MG63 (cell line): ENCODE data around the gene CDC23. TPM values are rescaled to one million over a fixed set of nuclear protein-coding genes. Genes with fewer than 3 reads are reported as not detected.
"Not testable (repeated sequence)": the region's sequence is repeated elsewhere in the genome, so short reads cannot be mapped to it uniquely, and the experiment has no call there.

Experiments
- DNase-seq: peaks from one replicate; pipeline ENCODE4 v3.0.0-alpha.2; 2020
- H3K27me3 ChIP-seq: fragments of 250-450 bp; sonication (Bioruptor Pico); 2 replicates; pipeline ENCODE4 v1.5.1; 2020; ENCODE audit warnings: mild to moderate bottlenecking, moderate library complexity
- H3K36me3 ChIP-seq: fragments of 250-450 bp; sonication (Bioruptor Pico); 2 replicates; pipeline ENCODE4 v1.5.1; 2020; ENCODE audit warnings: mild to moderate bottlenecking, moderate library complexity
- H3K4me3 ChIP-seq: fragments of 250-450 bp; sonication (Bioruptor Pico); 2 replicates; pipeline ENCODE4 v1.5.1; 2020; ENCODE audit warnings: mild to moderate bottlenecking, moderate library complexity
- H3K9me3 ChIP-seq: fragments of 250-450 bp; sonication (Bioruptor Pico); 2 replicates; pipeline ENCODE4 v1.5.1; 2020; ENCODE audit warnings: mild to moderate bottlenecking, moderate library complexity
- total RNA-seq: library from RNA; depleted of rRNA; stranded (reverse); fragments of >200 nt; shearing (Covaris generic); gene quantifications from 2 replicates; pipeline ENCODE4 v1.2.3, GENCODE V29; 2014; ENCODE audit warnings: low replicate concordance

Gene CDC23
- total RNA-seq, 1 experiment from 2014 or later = 33.8 TPM

DNA sequence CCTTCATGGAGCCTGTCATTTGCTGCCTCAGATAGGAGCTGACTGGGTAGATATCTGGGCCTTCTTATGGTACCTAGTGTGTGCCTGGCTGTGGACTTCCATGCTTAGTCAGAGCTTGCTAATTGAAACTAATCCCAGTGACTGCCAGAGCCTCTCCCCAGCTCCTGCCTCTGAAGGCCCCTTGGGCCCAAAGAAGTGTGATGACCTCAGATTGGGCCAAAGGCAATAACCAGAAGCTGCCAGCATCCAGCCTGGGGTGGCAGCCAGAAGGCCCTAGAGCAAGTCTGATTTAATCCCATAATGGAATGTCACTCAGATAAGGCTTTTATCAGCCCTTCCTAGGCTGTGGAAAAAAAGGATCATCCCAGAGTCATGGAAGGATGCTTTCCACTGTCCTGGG is 17.1 kb upstream of the CDC23 start:
- no peaks in the 10 kb centered on the region for H3K36me3 ChIP-seq
- H3K27me3 ChIP-seq = peaks cover 2% of the 10 kb centered on the region; the same call in 1 of the 2 replicates
- H3K9me3 ChIP-seq = peaks cover 20% of the 10 kb centered on the region
- peak; percentile 95 for DNase-seq
- no peak overlapping the region for H3K4me3 ChIP-seq

DNA sequence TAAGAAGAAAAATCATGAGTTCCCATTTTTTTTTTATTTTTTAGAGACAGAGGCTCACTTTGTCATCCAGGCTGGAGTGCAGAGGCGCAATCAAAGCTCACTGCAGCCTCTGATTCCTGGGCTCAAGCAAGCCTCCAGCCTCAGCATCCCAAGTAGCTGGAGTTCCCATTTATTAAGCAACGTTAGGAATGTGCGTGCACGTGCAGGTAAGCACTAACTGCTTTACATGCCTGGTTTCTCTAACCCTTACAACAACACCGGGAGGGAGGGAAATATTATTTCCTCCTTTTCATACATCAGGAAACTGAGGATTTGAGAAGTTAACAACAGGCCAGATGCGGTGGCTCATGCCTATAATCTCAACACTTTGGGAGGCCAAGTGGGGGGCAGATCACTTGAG is 16.3 kb upstream of the CDC23 start:
- H3K4me3 ChIP-seq = no peak overlapping the region
- H3K27me3 ChIP-seq = peaks cover 2% of the 10 kb centered on the region; the same call in 1 of the 2 replicates
- H3K9me3 ChIP-seq = peaks cover 22% of the 10 kb centered on the region
- no peak for DNase-seq
- no peaks in the 10 kb centered on the region for H3K36me3 ChIP-seq

DNA sequence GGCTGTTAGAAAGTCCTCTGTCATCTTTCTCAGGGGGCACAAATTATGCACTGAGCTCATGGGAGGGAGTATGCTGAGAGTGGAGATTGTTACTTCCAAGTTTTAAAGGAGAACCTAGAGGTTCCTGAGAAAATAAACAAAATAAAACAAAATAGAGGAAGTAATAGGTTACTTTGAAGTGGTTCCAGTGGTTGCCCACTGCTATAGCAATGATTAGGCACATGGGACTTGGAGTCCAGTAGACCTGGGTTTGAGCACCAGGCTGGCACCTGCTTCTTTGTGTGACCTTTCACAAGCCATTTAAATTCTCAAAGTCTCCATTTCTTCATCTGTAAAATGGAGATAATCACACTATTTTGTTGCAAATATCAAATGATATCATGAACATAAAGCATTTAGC is 13.8 kb upstream of the CDC23 start:
- H3K9me3 ChIP-seq = peaks cover 22% of the 10 kb centered on the region
- DNase-seq = no peak
- H3K27me3 ChIP-seq = no peaks in the 10 kb centered on the region

DNA sequence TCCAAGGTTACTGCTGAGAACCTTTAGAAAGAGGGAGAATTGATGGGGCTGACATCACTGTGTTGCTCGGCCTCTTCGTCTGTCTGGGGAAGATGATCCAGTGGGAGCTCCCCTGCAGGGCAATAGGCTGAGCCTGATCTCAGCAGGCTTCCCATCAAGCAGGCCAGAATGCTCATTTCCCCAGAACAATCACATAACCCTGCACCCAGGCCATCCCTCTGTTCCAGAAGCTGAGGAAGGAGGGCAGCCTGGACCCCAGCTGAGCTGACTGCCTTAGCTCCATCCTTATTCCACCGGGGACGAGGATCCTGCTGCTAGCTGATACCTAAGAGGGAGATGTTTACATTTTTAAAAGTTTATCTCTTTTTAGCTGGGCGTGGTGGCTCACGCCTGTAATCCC is 11.6 kb upstream of the CDC23 start:
- Histone ChIP-seq H3K27me3 (no peaks in the 10 kb centered on the region), H3K36me3 (no peaks in the 10 kb centered on the region), H3K9me3 (peaks cover 22% of the 10 kb centered on the region), H3K4me3 (no peak overlapping the region)
- no peak for DNase-seq

More for the DNA sequence above, 13.8 kb upstream of the CDC23 start:
- Histone ChIP-seq H3K4me3 (no peak overlapping the region), H3K36me3 (no peaks in the 10 kb centered on the region)

DNA sequence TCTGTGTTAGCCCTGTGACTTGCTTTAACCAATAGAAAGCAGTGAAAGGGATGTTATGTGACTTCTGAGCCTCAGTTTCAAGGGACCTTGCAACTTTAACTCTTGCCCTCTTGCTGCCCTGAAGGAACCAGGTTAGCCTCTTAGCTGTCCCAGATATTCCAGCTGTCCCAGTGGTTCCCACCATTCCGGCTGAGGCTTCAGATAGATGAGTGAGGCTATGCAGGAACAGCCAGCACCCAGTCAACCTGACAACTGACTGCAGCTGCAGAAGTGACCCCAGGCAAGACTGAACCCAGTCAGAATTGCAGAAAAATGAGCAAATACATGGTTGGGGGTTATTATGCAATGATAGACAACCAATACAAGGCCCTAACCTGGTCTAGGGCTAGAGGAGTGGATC is 10.4 kb upstream of the CDC23 start:
- Histone ChIP-seq H3K9me3 (peaks cover 30% of the 10 kb centered on the region), H3K27me3 (no peaks in the 10 kb centered on the region), H3K4me3 (no peak overlapping the region), H3K36me3 (no peaks in the 10 kb centered on the region)
- no peak for DNase-seq

DNA sequence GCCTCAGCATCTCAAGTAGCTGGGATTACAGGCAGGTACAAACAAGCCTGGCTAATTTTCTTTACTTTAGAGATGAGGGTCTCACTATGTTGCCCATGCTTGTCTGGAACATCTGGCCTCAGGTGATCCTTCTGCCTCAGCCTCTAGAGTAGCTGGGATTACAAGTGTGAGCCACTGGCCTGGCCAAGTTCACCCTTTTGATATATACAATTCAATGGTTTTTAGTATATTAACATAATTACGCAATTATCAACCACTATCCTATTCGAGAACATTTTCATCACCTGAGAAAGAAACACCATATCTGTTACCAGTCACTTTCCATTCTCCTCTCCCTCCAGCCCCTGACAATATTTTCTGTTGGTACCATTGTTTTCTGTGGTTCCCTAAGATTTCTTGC is 3.7 kb upstream of the CDC23 start:
- H3K36me3 ChIP-seq = peaks cover 2% of the 10 kb centered on the region; the same call in 1 of the 2 replicates
- peaks cover 8% of the 10 kb centered on the region; the same call in 1 of the 2 replicates for H3K9me3 ChIP-seq
- H3K27me3 ChIP-seq = no peaks in the 10 kb centered on the region
- DNase-seq = no peak
- no peak overlapping the region for H3K4me3 ChIP-seq

DNA sequence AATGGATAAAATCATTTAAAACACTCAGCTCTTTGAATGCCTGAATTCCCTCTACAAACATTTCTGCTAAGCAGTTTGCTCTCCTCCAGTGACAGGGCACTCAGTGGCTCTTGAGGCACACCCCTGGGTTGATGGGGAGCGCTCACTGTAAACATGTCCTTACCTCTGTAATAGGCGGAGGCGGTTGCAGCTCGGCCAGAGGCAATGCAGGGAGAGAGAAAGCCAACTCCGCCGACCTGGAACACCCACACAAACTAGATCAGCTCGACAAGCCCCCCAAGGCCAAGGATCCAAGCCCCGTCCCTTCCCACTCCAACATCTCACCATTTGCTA is 329 bp downstream of the CDC23 start:
- Histone ChIP-seq H3K9me3 (no peaks in the 10 kb centered on the region), H3K36me3 (peaks cover 35% of the 10 kb centered on the region), H3K27me3 (no peaks in the 10 kb centered on the region), H3K4me3 (peak overlapping the region; percentile 89)
- peak; percentile 19 for DNase-seq

DNA sequence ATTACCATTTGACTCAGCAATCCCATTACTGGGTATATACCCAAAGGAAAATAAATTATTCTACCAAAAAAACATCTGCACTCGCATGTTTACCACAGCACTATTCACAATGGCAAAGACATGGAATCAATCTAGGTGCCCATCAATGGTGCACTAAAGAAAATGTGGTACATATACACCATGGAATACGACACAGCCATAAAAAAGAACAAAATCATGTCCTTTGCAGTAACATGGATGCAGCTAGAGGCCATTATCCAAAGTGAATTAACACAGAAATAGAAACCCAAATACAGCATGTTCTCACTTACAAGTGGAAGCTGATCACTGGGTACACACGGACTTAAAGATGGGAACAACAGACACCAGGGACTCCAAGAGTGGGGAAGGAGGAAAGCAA is 2.1 kb downstream of the CDC23 start:
- Histone ChIP-seq H3K27me3 (no peaks in the 10 kb centered on the region), H3K4me3 (no peak overlapping the region), H3K36me3 (peaks cover 43% of the 10 kb centered on the region), H3K9me3 (no peaks in the 10 kb centered on the region)
- no peak for DNase-seq

DNA sequence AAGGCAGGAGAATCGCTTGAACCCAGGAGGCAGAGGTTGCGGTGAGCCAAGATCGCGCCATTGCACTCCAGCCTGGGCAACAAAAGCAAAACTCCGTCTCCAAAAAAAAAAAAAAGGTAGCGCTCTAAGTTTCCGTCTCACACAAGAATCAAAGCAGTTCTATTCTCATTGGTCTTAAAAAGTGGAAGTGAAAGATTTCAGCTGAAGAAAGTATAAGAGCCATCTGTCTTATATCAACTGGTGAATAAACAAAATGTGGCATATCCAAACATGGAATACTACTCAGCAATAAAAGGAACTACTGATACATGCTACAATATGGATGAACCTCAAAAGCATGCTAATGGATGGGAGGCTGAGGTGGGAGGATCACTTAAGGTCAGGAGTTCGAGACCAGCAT is 19.3 kb downstream of the CDC23 start:
- not testable (repeated sequence) for H3K4me3 ChIP-seq, DNase-seq, H3K27me3 ChIP-seq, H3K9me3 ChIP-seq
- peaks cover 72% of the 10 kb centered on the region for H3K36me3 ChIP-seq

DNA sequence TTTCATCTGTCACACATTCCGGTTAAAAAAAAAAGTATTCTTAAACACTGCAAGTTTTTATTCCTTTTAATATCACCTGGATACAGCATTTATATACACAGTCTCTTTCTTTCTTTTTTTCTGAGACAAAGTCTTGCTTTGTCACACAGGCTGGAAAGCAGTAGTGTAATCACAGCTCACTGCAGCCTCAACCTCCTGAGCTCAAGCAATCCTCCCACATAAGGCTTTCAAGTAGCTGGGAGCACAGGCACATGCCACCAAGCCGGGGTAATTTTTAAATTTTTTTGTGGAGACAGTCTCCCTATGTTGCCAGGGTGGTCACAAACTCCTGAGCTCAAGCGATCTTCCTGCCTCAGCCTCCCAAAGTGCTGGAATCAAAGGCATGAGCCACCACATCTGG is 20.3 kb downstream of the CDC23 start:
- peaks cover 72% of the 10 kb centered on the region for H3K36me3 ChIP-seq

DNA sequence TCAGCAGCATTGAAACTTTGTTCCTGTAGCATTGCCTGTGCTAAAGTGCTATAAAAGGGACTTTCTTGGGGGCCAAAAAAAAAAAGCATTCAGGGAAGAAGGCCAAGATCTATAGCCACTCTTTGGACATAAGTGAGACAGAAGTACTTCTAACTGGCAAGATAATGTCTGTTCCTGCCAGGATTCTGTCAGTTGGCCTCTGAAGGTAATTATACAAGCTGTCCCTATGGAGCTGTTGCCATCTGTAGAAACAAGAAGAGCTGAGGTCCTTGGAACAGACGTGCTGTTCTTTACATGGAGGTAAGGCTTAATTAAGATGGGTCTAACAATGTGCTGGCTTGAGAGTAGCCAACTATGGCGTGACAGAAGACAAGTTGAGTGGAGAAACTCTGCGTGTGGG is 24.5 kb downstream of the CDC23 start:
- DNase-seq = no peak
- Histone ChIP-seq H3K4me3 (no peak overlapping the region), H3K36me3 (peaks cover 92% of the 10 kb centered on the region), H3K27me3 (no peaks in the 10 kb centered on the region), H3K9me3 (no peaks in the 10 kb centered on the region)

More for the DNA sequence above, 20.3 kb downstream of the CDC23 start:
- Histone ChIP-seq H3K9me3 (no peaks in the 10 kb centered on the region), H3K27me3 (no peaks in the 10 kb centered on the region), H3K4me3 (no peak overlapping the region)
- no peak for DNase-seq

DNA sequence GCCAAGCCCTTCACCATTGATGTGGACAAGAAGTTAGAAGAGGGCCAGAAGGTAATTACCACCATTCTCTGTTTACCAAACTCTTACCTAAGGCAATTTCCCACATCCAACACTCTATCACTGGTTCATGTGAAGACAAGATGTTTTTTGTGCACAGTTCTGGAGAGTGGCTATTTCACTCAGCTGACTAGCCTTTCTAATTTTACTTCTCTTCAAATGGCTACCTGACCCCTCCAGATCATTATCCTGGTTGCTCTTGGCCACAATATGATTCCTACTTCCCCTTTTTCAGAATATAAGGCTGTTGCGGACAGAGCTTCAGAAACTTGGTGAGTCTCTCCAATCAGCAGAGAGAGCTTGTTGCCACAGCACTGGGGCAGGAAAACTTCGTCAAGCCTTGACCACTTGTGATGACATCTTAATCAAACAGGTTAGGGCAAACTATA is 27.1 kb downstream of the CDC23 start:
- Histone ChIP-seq H3K36me3 (peaks cover 95% of the 10 kb centered on the region), H3K9me3 (no peaks in the 10 kb centered on the region), H3K27me3 (no peaks in the 10 kb centered on the region), H3K4me3 (no peak overlapping the region)
- DNase-seq = no peak

DNA sequence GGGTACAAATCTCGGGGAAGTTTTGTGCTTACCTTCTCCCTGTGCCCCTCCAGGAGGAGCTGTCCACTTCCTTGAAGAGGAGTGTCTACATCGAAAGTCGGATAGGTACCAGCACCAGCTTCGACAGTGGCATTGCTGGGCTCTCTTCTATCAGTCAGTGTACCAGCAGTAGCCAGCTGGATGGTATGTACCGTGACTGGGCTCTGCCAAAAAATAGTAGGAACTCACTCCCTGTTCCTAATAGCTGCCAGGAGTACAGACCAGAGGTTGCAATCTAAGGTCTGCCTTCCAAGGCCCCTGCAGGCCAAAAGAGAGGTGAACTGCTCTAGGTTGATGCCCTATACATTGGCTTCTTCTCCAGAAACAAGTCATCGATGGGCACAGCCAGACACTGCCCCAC is 30.3 kb downstream of the CDC23 start:
- peaks cover 85% of the 10 kb centered on the region for H3K36me3 ChIP-seq

DNA sequence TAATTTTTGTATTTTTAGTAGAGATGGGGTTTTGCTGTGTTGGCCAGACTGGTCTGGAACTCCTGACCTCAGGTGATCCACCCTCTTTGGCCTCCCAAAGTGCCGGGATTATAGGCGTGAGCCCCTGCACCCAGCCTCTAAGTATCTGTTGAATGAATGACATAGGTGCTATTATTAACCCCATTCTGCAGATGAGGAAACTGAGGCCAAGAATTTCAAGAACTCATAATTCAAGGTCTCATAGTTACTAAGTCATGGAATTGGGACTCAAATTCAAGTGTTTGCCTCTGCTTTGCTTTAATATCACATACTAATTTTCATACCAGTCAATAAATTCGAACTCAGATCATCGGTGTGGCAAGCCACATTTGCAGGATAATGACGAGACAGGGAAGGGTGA is 32.3 kb downstream of the CDC23 start:
- Histone ChIP-seq H3K9me3 (no peaks in the 10 kb centered on the region), H3K36me3 (peaks cover 82% of the 10 kb centered on the region), H3K4me3 (peak overlapping the region; percentile 84), H3K27me3 (no peaks in the 10 kb centered on the region)
- DNase-seq = no peak

More for the DNA sequence above, 30.3 kb downstream of the CDC23 start:
- no peak for DNase-seq
- no peaks in the 10 kb centered on the region for H3K27me3 ChIP-seq
- H3K4me3 ChIP-seq = no peak overlapping the region
- no peaks in the 10 kb centered on the region for H3K9me3 ChIP-seq

DNA sequence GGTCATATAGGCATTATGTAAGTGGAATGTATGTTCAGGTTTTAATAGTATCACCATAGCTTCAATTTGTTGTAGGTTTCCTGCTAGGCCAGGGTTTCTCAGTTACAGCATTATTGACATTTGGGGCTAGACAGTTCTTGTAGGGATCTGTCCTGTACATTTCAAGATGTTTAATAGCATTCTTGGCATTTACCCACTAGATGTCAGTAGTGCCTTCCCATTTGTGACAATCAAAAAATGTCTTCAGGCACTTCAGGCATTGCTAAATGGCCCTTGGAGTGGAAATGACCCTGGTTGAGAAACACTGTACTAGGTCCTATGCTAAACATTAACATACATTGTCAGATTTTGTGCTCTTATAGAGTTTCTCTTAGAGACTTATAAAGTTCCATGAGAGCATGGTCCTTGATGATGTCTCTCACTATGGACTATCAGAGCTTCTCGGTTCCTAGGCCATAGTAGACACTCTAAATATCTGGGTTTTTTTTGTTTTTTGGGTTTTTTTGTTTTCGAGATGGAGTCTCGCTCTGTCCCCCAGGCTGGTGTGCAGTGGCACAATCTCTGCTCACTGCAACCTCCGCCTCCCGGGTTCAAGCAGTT is 32.8 kb downstream of the CDC23 start:
- H3K27me3 ChIP-seq = no peaks in the 10 kb centered on the region
- H3K4me3 ChIP-seq = peak overlapping the region; percentile 84
- H3K36me3 ChIP-seq = peaks cover 80% of the 10 kb centered on the region
- no peak for DNase-seq
- H3K9me3 ChIP-seq = no peaks in the 10 kb centered on the region

DNA sequence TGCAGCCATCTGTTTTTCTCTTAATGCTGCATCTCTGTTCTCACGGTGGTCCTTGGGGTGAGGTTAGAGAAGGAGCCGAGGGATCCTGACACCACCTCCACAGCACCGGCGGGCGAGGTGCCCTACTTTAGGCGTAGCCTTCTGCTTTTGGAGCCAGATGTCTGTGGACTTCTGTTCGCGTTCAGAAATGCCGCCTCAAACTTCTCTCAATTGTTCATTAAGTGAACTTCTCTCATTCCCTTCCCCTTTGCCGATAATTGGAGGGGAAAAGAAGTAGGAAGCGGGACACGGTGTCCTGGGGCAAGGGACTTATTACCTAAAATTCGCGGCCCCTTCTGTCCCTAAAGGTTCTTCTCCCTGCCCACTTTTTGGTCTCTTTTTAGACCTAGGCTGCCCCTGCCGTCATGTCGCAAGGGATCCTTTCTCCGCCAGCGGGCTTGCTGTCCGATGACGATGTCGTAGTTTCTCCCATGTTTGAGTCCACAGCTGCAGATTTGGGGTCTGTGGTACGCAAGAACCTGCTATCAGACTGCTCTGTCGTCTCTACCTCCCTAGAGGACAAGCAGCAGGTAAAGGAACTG is 33.8 kb downstream of the CDC23 start:
- Histone ChIP-seq H3K27me3 (no peaks in the 10 kb centered on the region), H3K4me3 (peak overlapping the region; percentile 84), H3K9me3 (no peaks in the 10 kb centered on the region), H3K36me3 (peaks cover 80% of the 10 kb centered on the region)
- peak; percentile 18 for DNase-seq

DNA sequence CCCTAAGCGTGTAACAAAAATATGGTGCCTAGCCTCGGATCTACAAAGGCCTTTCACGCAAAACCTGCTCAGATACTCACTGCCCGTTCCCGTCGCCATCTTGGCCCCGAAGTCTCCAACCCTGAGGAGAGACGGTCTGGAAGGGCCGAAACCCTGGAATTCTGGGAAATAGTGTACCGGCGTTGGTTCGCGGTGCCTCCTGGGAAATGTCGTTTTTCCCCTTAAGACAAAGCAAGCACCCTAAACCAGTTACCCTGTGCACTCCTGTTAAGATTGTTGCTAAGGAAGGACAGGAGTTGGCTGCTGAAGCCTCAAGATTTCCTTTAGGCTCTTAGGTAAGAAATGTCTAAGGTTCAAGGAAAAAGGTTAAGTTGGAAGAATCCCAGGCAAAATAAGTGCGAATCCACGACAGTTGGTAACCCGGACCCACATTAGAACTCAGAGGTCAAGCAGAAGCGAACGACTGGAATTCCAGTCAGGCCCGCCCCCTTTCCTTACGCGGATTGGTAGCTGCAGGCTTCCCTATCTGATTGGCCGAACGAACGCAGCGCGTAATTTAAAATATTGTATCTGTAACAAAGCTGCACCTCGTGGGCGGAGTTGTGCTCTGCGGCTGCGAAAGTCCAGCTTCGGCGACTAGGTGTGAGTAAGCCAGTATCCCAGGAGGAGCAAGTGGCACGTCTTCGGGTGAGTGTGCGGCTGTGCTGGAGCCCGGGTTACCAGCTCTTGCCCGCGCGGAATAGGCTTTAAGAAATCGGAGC is 34.4 kb downstream of the CDC23 start, which contains the start of the genes BRD8 and KIF20A:
Gene BRD8, minus strand, starts transcription at position 115 of the 761 bp plus-strand sequence. Its CDS starts 16 bp downstream, at position 99.
Gene KIF20A, plus strand, starts transcription at position 597 of the 761 bp plus-strand sequence. CDS start 569 bp downstream, outside the sequence.
- Histone ChIP-seq H3K36me3 (peaks cover 80% of the 10 kb centered on the region), H3K9me3 (no peaks in the 10 kb centered on the region), H3K4me3 (peak within 1 kb of the TSS; percentile 84), H3K27me3 (no peaks in the 10 kb centered on the region)
- DNase-seq = peak; percentile 99
